A673 (cell line): ENCODE results near the gene MYL6B. TPM values are rescaled to one million over a fixed set of nuclear protein-coding genes. Genes with fewer than 3 reads are reported as not detected.
A peak's percentile ranks its signal among the peaks of the same experiment; 100 is the strongest.
"Not testable (repeated sequence)": the region's sequence is repeated elsewhere in the genome, so short reads cannot be mapped to it uniquely, and the experiment has no call there.

ENCODE experiments used
- BruUV-seq: library from RNA; stranded (reverse); fragments of 400-500 nt; replicated peaks from 2 replicates; lab custom pipeline; 2021; lab: Mats Ljungman, UMichigan
- CTCF ChIA-PET: fragments of 300-600 bp; sonication (Branson Sonifier 250); formaldehyde crosslinking; loops from one replicate; lab custom pipeline; 2022; ENCODE audit warnings: antibody characterized with exemption; lab: Charles Lee
- POLR2A ChIA-PET: fragments of 300-600 bp; sonication (Branson Sonifier 250); formaldehyde crosslinking; loops from one replicate; lab custom pipeline; 2022; ENCODE audit warnings: antibody characterized with exemption; ENCODE audit not compliant: low non-redundant PET; lab: Charles Lee
- DNase-seq: peaks from one replicate; pipeline ENCODE4 v3.0.0-alpha.2; 2015; ENCODE audit warnings: low spot score
- H3K27ac ChIP-seq: fragments of 200-600 bp; sonication (generic); 2 replicates; pipeline ENCODE4 v1.5.1; 2016; ENCODE audit warnings: mixed run types, low read depth, mild to moderate bottlenecking, mixed read lengths, antibody characterized with exemption, low read length; ENCODE audit not compliant: poor library complexity, severe bottlenecking
- H3K27me3 ChIP-seq: fragments of 200-600 bp; sonication (generic); replicated peaks from 2 replicates; pipeline ENCODE4 v1.6.1; 2017; ENCODE audit warnings: mixed run types, low read depth, mild to moderate bottlenecking, mixed read lengths, antibody characterized with exemption, low read length; ENCODE audit not compliant: insufficient read depth, poor library complexity
- H3K36me3 ChIP-seq: fragments of 200-600 bp; sonication (generic); 2 replicates; pipeline ENCODE4 v1.6.1; 2016; ENCODE audit warnings: mixed run types, mild to moderate bottlenecking, mixed read lengths, antibody characterized with exemption, low read length; ENCODE audit not compliant: insufficient read depth, poor library complexity, severe bottlenecking
- H3K4me1 ChIP-seq: fragments of 200-600 bp; sonication (generic); 2 replicates; pipeline ENCODE4 v1.6.1; 2017; ENCODE audit warnings: mixed run types, mild to moderate bottlenecking, mixed read lengths, antibody characterized with exemption, low read length; ENCODE audit not compliant: insufficient read depth, poor library complexity, severe bottlenecking
- H3K4me3 ChIP-seq: fragments of 200-600 bp; sonication (generic); 2 replicates; pipeline ENCODE4 v1.5.1; 2016; ENCODE audit warnings: low read depth, mixed run types, mild to moderate bottlenecking, mixed read lengths, low read length; ENCODE audit not compliant: poor library complexity, severe bottlenecking
- H3K9me3 ChIP-seq: fragments of 200-600 bp; sonication (generic); 2 replicates; pipeline ENCODE4 v1.6.1; 2016; ENCODE audit warnings: mixed run types, low read depth, mild to moderate bottlenecking, mixed read lengths, antibody characterized with exemption, low read length; ENCODE audit not compliant: poor library complexity, severe bottlenecking
- CTCF ChIP-seq: fragments of 300-800, 200-600 bp; sonication (generic); conservative IDR thresholded peaks from 2 replicates; pipeline ENCODE4 v1.5.1; 2017; ENCODE audit warnings: low read depth, mild to moderate bottlenecking, antibody characterized with exemption, low read length, moderate library complexity, mixed read lengths
- EZH2 ChIP-seq: fragments of 200-600 bp; sonication (generic); IDR thresholded peaks from 2 replicates; pipeline ENCODE4 v1.6.1; 2017; ENCODE audit warnings: borderline replicate concordance, low read depth, mild to moderate bottlenecking, mixed read lengths, antibody characterized with exemption, low read length; ENCODE audit not compliant: poor library complexity, severe bottlenecking
- intact Hi-C: fragments of 100-400 bp; cut with micrococcal nuclease; formaldehyde crosslinking; loops from one replicate; pipeline ENCODE4 v1.10.0; 2022; ENCODE audit not compliant: unreplicated experiment
- total RNA-seq: library from RNA; stranded (reverse); gene quantifications from 2 replicates; pipeline ENCODE4 v1.2.3, GENCODE V29; 2021

Gene MYL6B
- total RNA-seq, 1 experiment from 2014 or later = 180 TPM

DNA sequence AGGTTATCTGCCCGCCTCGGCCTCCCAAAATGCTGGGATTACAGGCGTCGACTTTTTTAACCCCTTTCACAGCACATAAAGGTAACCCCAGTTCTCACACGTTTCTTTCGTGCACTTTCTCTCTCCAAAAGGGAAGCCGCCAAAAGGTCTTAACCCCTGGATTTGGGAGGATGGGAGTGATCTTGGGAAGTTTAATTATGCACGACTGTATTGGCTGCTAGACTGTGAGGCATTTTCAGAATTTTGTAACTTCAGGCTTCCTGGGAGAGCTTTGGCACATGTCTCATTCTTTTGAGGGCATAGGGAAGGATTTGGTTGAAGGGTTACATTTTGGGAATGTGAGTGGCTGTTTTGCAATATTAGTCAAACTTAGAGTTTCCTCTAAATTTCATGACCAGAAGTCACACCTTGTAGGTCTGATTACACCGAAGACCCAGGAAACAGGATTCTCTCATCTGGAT, 38.3 kb downstream of the MYL6B start:
- BruUV-seq = no TSS peak
- Histone ChIP-seq H3K9me3 (no peaks in the 10 kb centered on the region), H3K36me3 (peaks cover 13% of the 10 kb centered on the region), H3K27me3 (no peaks in the 10 kb centered on the region), H3K27ac (no peak overlapping the region), H3K4me3 (peak overlapping the region; percentile 83), H3K4me1 (peaks cover 13% of the 10 kb centered on the region)
- POLR2A ChIA-PET = no interaction called here
- CTCF ChIA-PET = interaction anchor here (0.7 to 2.1 kb wide), 3 partner anchors 16 to 288 kb away, joined by 6 to 17 read pairs (median 9); partner anchors contain the start of gene ZC3H10
- TF ChIP-seq EZH2 = no peak
- TF ChIP-seq CTCF = no peak
- intact Hi-C loops = no loop called here
- peak; percentile 29 for DNase-seq

- intact Hi-C loops = no loop called here
- Histone ChIP-seq H3K27ac (no peak overlapping the region), H3K36me3 (no peaks in the 10 kb centered on the region), H3K4me1 (peaks cover 10% of the 10 kb centered on the region), H3K9me3 (no peaks in the 10 kb centered on the region), H3K27me3 (no peaks in the 10 kb centered on the region), H3K4me3 (no peak overlapping the region)
- ChIA-PET CTCF (no interaction called here), POLR2A (no interaction called here)
- no peak for DNase-seq
- TF ChIP-seq CTCF = no peak
- TF ChIP-seq EZH2 = no peak
- no TSS peak for BruUV-seq
These were observed 40.2 kb downstream of the MYL6B start for GRCh38 chr12:56192582-56192981.

- BruUV-seq = no TSS peak
- H3K4me1 ChIP-seq = peaks cover 6% of the 10 kb centered on the region
- DNase-seq = peak; percentile 92
- no peaks in the 10 kb centered on the region for H3K36me3 ChIP-seq
- intact Hi-C loops = loop anchor here (1.0 kb wide), 3 partner anchors 31 to 271 kb away; partner anchors contain the start of genes ANKRD52 and NABP2
- no peak overlapping the region for H3K4me3 ChIP-seq
- H3K27ac ChIP-seq = no peak overlapping the region
- ChIA-PET CTCF (no interaction called here), POLR2A (no interaction called here)
- no peak for TF ChIP-seq EZH2
- peak; percentile 90 for TF ChIP-seq CTCF
- H3K9me3 ChIP-seq = no peaks in the 10 kb centered on the region
- H3K27me3 ChIP-seq = no peaks in the 10 kb centered on the region
These were observed 40.7 kb downstream of the MYL6B start for GRCh38 chr12:56193025-56193578.

- intact Hi-C loops = not testable (repeated sequence)
These were observed 44.6 kb downstream of the MYL6B start for GRCh38 chr12:56196818-56197550.

More at GRCh38 chr12:56196818-56197550, 44.6 kb downstream of the MYL6B start:
- H3K27me3 ChIP-seq, BruUV-seq, H3K36me3 ChIP-seq, H3K9me3 ChIP-seq, H3K4me3 ChIP-seq, H3K4me1 ChIP-seq, CTCF ChIA-PET: not testable (repeated sequence)
- DNase-seq = peak; percentile 90
- POLR2A ChIA-PET = interaction anchor here (0.7 kb wide), 1 partner anchor 25 kb away, joined by 14 read pairs; no protein-coding TSS in a partner anchor
- peak overlapping the region; percentile 26 for H3K27ac ChIP-seq
